ENCODE measurements around the gene FRMD3.
A peak's percentile ranks its signal among the peaks of the same experiment; 100 is the strongest.

FRMD3 gene

DNA sequence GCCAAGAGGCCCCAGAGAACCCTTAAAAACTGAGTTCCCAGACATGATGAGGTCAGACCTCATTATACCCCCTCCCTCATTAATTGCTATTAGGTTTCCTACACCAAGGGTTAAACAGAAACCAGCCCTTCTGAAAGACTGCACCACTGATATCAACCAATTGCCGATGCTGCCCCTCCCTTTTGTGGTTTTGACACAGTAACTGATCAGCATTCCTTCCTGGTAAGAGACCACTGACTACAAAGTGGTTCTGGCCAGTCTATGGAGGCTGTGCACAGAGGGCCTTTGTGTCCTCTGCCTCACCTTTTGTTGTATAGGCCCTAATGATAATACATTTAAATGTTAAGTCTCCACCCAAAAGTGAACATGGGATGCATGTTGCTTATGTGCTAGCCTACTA, 201.5 kb downstream of the FRMD3 start:
- Histone ChIP-seq H3K36me3 (ENCODE audit: control insufficient read depth, insufficient read depth, low read length) (no peaks in the 10 kb centered on the region), H3K9me3 (ENCODE audit: control insufficient read depth, low read length) (no peaks in the 10 kb centered on the region), H3K4me1 (ENCODE audit: control insufficient read depth, insufficient read depth, low read length, poor library complexity, severe bottlenecking) (no peaks in the 10 kb centered on the region), H3K4me3 (ENCODE audit: insufficient read depth, low read depth, low read length, poor library complexity, severe bottlenecking) (no peak overlapping the region), H3K27me3 (replicated peaks; ENCODE audit: control insufficient read depth, insufficient read depth, low read length, poor library complexity, severe bottlenecking) (no peaks in the 10 kb centered on the region), H3K27ac (ENCODE audit: insufficient read depth, low read length, poor library complexity, severe bottlenecking) (no peak overlapping the region)
- DNase-seq: no peak

DNA sequence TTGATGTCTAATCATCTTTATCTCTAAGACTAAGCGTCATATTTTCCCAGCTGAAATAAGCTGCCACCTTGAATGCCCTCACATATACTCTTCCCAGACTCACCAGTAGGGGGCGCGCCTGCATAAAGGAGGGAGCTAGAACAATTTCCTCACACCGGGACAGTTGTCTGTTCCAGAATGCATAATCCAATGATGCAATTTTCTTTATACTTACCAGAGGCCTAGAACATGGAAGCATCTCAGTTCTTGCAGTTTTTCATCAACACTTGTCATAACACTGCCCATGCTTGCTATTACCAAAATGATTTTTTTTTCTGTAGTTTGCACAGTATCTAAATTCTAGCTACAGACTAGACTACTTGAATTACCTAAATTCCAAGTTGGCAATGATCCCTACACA, 203.9 kb downstream of the FRMD3 start:
- Histone ChIP-seq H3K27ac (ENCODE audit: insufficient read depth, low read length, poor library complexity, severe bottlenecking) (no peak overlapping the region), H3K9me3 (ENCODE audit: control insufficient read depth, low read length) (no peaks in the 10 kb centered on the region), H3K36me3 (ENCODE audit: control insufficient read depth, insufficient read depth, low read length) (no peaks in the 10 kb centered on the region)

DNA sequence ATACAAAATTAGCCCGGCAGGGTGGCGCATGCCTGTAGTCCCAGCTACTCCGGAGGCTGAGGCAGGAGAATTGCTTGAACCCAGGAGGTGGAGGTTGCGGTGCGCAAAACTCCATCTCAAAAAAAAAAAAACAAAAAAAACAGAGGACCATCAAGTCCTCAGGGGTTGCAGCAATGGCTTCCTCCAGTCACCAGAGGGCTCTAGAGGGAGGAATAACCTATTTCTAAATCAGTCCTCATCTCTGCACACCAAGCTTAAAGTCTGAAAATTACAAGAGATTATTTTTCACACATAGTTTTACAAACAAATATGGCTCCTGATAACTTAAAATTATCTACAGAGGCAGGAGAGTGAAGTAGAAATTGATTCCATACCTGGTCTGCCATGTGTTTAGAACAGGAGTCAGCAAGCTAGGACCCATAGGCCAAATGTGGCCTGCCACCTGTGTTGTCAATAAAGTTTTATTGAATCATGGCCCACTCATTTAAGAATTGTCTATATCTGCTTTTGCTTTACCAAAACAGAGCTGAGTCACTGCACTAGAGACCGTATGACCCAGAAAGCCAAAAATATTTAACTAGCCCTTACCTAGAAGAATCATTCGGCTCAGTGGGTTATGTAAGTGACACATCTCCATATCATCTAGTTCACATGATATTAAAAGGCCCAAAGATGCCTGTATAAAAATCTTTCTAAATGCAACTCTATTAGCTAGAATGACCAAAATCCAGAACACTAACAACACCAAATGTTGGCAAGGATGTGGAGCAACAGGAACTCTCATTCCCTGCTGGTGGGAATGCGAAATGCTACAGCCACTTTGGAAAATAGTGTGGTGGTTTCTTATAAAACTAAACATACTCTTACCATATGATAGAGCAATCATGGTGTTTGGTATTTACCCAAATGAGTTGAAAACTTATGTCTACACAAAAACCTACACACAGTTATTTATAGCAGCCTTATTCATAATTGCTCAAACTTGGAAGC, 207.7 kb downstream of the FRMD3 start:
- H3K9me3 ChIP-seq (ENCODE audit: control insufficient read depth, low read length): no peaks in the 10 kb centered on the region
- no peaks in the 10 kb centered on the region for H3K36me3 ChIP-seq (ENCODE audit: control insufficient read depth, insufficient read depth, low read length)
- H3K27me3 ChIP-seq (replicated peaks; ENCODE audit: control insufficient read depth, insufficient read depth, low read length, poor library complexity, severe bottlenecking): no peaks in the 10 kb centered on the region
- DNase-seq: no peak
- no peak overlapping the region for H3K4me3 ChIP-seq (ENCODE audit: insufficient read depth, low read depth, low read length, poor library complexity, severe bottlenecking)
- H3K4me1 ChIP-seq (ENCODE audit: control insufficient read depth, insufficient read depth, low read length, poor library complexity, severe bottlenecking): no peaks in the 10 kb centered on the region
- H3K27ac ChIP-seq (ENCODE audit: insufficient read depth, low read length, poor library complexity, severe bottlenecking): no peak overlapping the region

More for the DNA sequence above, 203.9 kb downstream of the FRMD3 start:
- Histone ChIP-seq H3K4me1 (ENCODE audit: control insufficient read depth, insufficient read depth, low read length, poor library complexity, severe bottlenecking) (no peaks in the 10 kb centered on the region), H3K27me3 (replicated peaks; ENCODE audit: control insufficient read depth, insufficient read depth, low read length, poor library complexity, severe bottlenecking) (no peaks in the 10 kb centered on the region), H3K4me3 (ENCODE audit: insufficient read depth, low read depth, low read length, poor library complexity, severe bottlenecking) (no peak overlapping the region)
- DNase-seq: peak; percentile 4 to 46 (median 27)

DNA sequence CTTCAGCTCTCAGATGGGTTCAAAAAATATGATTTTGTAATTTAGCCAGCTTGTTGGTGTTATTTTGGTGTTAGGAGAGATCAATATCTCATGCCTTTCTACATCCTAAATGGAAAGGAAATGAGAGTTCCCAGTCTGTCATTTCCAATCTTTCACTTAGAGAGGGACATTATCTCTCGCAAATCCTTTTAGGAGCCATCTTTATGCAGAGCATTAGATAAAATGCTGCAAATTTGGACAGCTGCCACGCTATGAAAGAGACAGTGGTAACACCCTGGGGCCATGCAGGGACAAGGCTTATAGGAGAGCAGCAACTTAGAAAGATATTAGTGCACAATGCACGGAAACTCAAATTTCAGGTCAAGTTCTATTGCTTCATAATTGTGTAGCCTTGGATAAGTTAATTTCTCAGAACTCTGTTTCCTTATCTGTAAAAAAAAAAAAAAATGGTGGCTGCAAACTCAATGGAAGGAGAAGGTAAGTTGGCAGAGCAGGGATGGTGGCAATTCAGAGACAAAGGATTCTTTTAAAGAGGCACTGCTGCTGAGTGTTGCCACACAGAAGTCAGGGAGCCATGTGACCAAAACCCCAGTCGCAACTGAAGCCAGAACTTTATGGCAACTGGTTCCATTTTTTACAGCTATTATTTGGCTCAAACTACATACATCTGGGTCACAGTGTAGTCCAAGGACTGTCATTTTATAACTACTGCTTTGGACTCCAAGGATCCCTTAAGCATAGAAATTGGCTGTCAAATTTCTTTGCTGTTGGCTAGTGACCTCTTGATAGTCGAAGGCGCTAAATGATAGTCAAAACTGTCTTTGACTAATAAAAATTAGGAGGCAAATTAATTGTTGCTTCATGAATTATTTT, 210.2 kb downstream of the FRMD3 start:
- Histone ChIP-seq H3K4me3 (ENCODE audit: insufficient read depth, low read depth, low read length, poor library complexity, severe bottlenecking) (no peak overlapping the region), H3K27ac (ENCODE audit: insufficient read depth, low read length, poor library complexity, severe bottlenecking) (no peak overlapping the region), H3K36me3 (ENCODE audit: control insufficient read depth, insufficient read depth, low read length) (no peaks in the 10 kb centered on the region), H3K27me3 (replicated peaks; ENCODE audit: control insufficient read depth, insufficient read depth, low read length, poor library complexity, severe bottlenecking) (no peaks in the 10 kb centered on the region), H3K9me3 (ENCODE audit: control insufficient read depth, low read length) (no peaks in the 10 kb centered on the region), H3K4me1 (ENCODE audit: control insufficient read depth, insufficient read depth, low read length, poor library complexity, severe bottlenecking) (no peaks in the 10 kb centered on the region)
- DNase-seq: no peak

DNA sequence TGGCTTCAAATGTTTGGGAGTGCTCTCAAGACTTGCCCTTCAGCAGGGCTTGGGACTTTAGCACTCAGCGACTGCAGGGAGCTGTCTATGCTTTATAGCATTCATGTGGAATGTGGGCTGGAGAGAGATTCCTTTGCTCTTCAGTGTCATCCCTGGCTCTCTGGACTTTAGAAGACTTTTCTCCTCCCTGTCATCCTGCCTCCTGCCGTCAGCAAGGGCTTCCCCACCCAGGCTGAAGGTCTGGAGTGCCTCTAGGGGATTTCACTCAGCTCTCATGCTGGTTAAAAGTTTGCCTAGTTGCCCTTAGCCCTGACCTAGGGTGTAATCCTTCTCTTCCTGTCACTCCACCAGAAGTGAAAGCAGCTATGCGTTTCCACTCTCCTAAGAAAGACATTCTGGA, 210.9 kb downstream of the FRMD3 start:
- Histone ChIP-seq H3K27me3 (replicated peaks; ENCODE audit: control insufficient read depth, insufficient read depth, low read length, poor library complexity, severe bottlenecking) (no peaks in the 10 kb centered on the region), H3K27ac (ENCODE audit: insufficient read depth, low read length, poor library complexity, severe bottlenecking) (no peak overlapping the region), H3K9me3 (ENCODE audit: control insufficient read depth, low read length) (no peaks in the 10 kb centered on the region), H3K36me3 (ENCODE audit: control insufficient read depth, insufficient read depth, low read length) (no peaks in the 10 kb centered on the region), H3K4me3 (ENCODE audit: insufficient read depth, low read depth, low read length, poor library complexity, severe bottlenecking) (no peak overlapping the region), H3K4me1 (ENCODE audit: control insufficient read depth, insufficient read depth, low read length, poor library complexity, severe bottlenecking) (no peaks in the 10 kb centered on the region)
- no peak for DNase-seq

DNA sequence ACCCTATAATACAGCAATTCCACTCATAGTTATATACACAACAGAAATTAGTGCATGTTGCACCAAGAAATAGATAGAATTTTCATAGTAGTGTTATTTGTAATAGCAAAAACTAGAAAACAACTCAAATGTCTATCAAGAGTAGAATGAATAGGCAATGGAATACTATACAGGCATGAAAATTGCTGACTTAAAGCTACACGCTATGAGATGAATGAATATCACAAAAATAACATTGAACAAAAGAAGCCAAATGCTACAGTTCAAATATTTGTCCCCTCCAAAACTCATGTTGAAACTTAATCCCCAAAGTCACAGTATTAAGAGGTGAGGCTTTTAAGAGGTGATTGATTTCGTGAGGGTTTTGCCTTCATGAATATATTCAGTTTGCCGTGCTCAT, 215.1 kb downstream of the FRMD3 start:
- Histone ChIP-seq H3K27me3 (replicated peaks; ENCODE audit: control insufficient read depth, insufficient read depth, low read length, poor library complexity, severe bottlenecking) (no peaks in the 10 kb centered on the region), H3K4me1 (ENCODE audit: control insufficient read depth, insufficient read depth, low read length, poor library complexity, severe bottlenecking) (no peaks in the 10 kb centered on the region), H3K36me3 (ENCODE audit: control insufficient read depth, insufficient read depth, low read length) (no peaks in the 10 kb centered on the region), H3K9me3 (ENCODE audit: control insufficient read depth, low read length) (no peaks in the 10 kb centered on the region), H3K4me3 (ENCODE audit: insufficient read depth, low read depth, low read length, poor library complexity, severe bottlenecking) (no peak overlapping the region), H3K27ac (ENCODE audit: insufficient read depth, low read length, poor library complexity, severe bottlenecking) (no peak overlapping the region)
- no peak for DNase-seq

DNA sequence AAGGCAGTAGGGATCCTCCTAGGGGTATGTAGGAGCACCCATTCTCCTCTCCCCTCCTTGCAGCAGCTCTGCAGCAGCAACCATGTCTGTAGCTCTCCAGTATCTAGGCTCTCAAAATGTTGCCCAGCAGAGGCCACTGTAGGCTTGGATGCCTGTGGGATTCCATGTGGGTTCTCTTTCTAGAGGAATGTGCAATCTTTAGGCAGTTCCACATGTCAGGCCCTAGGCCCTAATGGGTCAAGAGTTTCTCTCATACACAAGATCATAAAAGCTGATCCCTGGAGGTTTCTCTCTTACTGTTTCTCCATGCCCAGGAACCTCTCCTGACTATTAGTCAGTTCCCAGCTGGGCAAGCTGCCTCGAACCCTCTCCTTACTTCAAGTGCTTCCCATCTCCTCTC, 215.8 kb downstream of the FRMD3 start:
- Histone ChIP-seq H3K27me3 (replicated peaks; ENCODE audit: control insufficient read depth, insufficient read depth, low read length, poor library complexity, severe bottlenecking) (no peaks in the 10 kb centered on the region), H3K36me3 (ENCODE audit: control insufficient read depth, insufficient read depth, low read length) (no peaks in the 10 kb centered on the region), H3K9me3 (ENCODE audit: control insufficient read depth, low read length) (no peaks in the 10 kb centered on the region), H3K4me3 (ENCODE audit: insufficient read depth, low read depth, low read length, poor library complexity, severe bottlenecking) (no peak overlapping the region), H3K27ac (ENCODE audit: insufficient read depth, low read length, poor library complexity, severe bottlenecking) (no peak overlapping the region), H3K4me1 (ENCODE audit: control insufficient read depth, insufficient read depth, low read length, poor library complexity, severe bottlenecking) (no peaks in the 10 kb centered on the region)
- DNase-seq: no peak

DNA sequence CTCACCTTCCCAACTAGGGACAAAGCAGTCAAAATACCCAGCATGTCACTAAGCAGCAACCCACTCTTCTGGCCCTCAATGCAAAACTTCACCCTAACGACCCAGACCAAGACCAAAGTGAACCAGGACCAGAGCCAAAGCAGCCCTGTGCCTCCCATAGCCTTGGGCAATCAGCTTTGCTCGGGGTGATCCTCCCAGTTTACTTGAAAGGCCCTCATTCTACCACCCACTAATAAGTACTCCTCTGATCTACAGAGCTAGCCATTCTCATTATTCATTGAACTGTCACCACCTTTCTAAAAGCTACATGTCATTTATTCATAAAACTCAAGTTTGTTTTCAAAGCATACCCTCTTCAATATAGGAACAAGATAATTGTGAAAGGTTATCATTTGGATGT, 221.0 kb downstream of the FRMD3 start:
- no peaks in the 10 kb centered on the region for H3K4me1 ChIP-seq (ENCODE audit: control insufficient read depth, insufficient read depth, low read length, poor library complexity, severe bottlenecking)
- no peak overlapping the region for H3K27ac ChIP-seq (ENCODE audit: insufficient read depth, low read length, poor library complexity, severe bottlenecking)
- no peak for DNase-seq
- no peaks in the 10 kb centered on the region for H3K9me3 ChIP-seq (ENCODE audit: control insufficient read depth, low read length)
- no peaks in the 10 kb centered on the region for H3K27me3 ChIP-seq (replicated peaks; ENCODE audit: control insufficient read depth, insufficient read depth, low read length, poor library complexity, severe bottlenecking)
- no peak overlapping the region for H3K4me3 ChIP-seq (ENCODE audit: insufficient read depth, low read depth, low read length, poor library complexity, severe bottlenecking)
- no peaks in the 10 kb centered on the region for H3K36me3 ChIP-seq (ENCODE audit: control insufficient read depth, insufficient read depth, low read length)

DNA sequence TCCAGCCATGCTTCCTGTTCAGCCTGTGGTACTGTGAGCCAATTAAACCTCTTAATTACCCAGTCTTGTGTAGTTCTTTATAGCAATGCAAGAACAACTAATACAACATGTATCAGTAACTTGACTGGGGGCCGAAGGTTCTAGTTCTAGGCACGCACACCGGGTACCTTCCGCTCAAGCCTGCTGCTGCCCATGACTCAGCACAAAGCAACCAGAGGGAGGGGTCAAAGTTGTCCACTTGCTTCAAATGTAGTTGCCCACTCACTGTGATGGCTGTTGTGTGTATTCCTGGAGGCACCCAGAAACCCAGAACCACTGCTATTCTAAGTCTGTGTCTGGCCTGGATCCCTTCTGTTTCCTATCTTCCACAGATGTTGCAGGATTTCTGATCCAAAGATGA, 222.6 kb downstream of the FRMD3 start:
- no peaks in the 10 kb centered on the region for H3K4me1 ChIP-seq (ENCODE audit: control insufficient read depth, insufficient read depth, low read length, poor library complexity, severe bottlenecking)
- H3K27ac ChIP-seq (ENCODE audit: insufficient read depth, low read length, poor library complexity, severe bottlenecking): no peak overlapping the region
- H3K9me3 ChIP-seq (ENCODE audit: control insufficient read depth, low read length): no peaks in the 10 kb centered on the region
- no peaks in the 10 kb centered on the region for H3K36me3 ChIP-seq (ENCODE audit: control insufficient read depth, insufficient read depth, low read length)
- no peaks in the 10 kb centered on the region for H3K27me3 ChIP-seq (replicated peaks; ENCODE audit: control insufficient read depth, insufficient read depth, low read length, poor library complexity, severe bottlenecking)
- H3K4me3 ChIP-seq (ENCODE audit: insufficient read depth, low read depth, low read length, poor library complexity, severe bottlenecking): no peak overlapping the region
- no peak for DNase-seq

DNA sequence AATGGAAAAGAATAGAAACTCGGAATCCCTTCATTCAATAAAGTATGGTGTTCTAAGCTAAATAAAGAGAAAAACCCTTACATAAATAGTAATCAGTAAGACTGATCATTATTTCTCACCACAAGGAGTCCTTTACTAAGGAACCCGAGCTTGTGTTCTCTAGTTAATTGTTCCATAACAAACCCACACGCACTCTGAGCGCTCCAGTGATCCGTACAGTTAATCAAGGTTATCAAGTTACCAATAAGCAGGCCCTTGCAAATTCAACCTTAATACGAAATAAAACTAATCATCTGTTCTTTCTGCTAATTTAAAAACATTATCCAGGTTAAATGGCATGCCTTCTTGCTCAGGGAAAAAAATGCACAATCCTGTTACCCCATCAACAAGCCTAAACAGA, 224.4 kb downstream of the FRMD3 start:
- no peaks in the 10 kb centered on the region for H3K27me3 ChIP-seq (replicated peaks; ENCODE audit: control insufficient read depth, insufficient read depth, low read length, poor library complexity, severe bottlenecking)
- H3K27ac ChIP-seq (ENCODE audit: insufficient read depth, low read length, poor library complexity, severe bottlenecking): no peak overlapping the region
- no peaks in the 10 kb centered on the region for H3K36me3 ChIP-seq (ENCODE audit: control insufficient read depth, insufficient read depth, low read length)
- H3K4me1 ChIP-seq (ENCODE audit: control insufficient read depth, insufficient read depth, low read length, poor library complexity, severe bottlenecking): no peaks in the 10 kb centered on the region
- no peaks in the 10 kb centered on the region for H3K9me3 ChIP-seq (ENCODE audit: control insufficient read depth, low read length)
- no peak overlapping the region for H3K4me3 ChIP-seq (ENCODE audit: insufficient read depth, low read depth, low read length, poor library complexity, severe bottlenecking)
- no peak for DNase-seq
